Heart right ventricle (tissue), 16 donors: ENCODE results near the gene FBXW4. TPM values are rescaled to one million over a fixed set of nuclear protein-coding genes. Genes with fewer than 3 reads are reported as not detected.

ENCODE experiments used
- ATAC-seq, 8 donors: fragments of 200-7000 bp; cut with Tn5 transposase; one replicate each; pipeline ENCODE4 v1.9.1; 2020; ENCODE audit warnings: mild to moderate bottlenecking in 8 of 8, moderate library complexity in 8 of 8, moderate number of reproducible peaks in 1 of 8
- DNase-seq, 2 donors: peaks; one replicate each; pipeline ENCODE4 v3.0.0-alpha.2; 2020
- H3K27ac ChIP-seq, 10 donors: fragments of 200-600 bp; sonication (generic) in 2 of 10; one replicate each; pipeline versions ENCODE4 v1.5.0 to v1.8.0; 2020 to 2022; ENCODE audit warnings: mild to moderate bottlenecking in 3 of 10
- H3K27me3 ChIP-seq, 7 donors: fragments of 200-600 bp; one replicate each; pipeline ENCODE4 v1.8.0; 2021 to 2022; ENCODE audit warnings: mild to moderate bottlenecking in 2 of 7
- H3K36me3 ChIP-seq, 9 donors: fragments of 200-600 bp; sonication (generic) in 1 of 9; one replicate each; pipeline versions ENCODE4 v1.5.0 to v1.8.0; 2020 to 2022; ENCODE audit warnings: mild to moderate bottlenecking in 2 of 9
- H3K4me1 ChIP-seq, 9 donors: fragments of 200-600 bp; sonication (generic) in 1 of 9; one replicate each; pipeline versions ENCODE4 v1.5.0 to v1.8.0; 2020 to 2022; ENCODE audit warnings: mild to moderate bottlenecking in 4 of 9
- H3K4me3 ChIP-seq, 10 donors: fragments of 200-600 bp; sonication (generic) in 2 of 10; one replicate each; pipeline versions ENCODE4 v1.5.0 to v1.8.0; 2020 to 2022; ENCODE audit warnings: mild to moderate bottlenecking in 7 of 10, moderate library complexity in 2 of 10
- H3K9me3 ChIP-seq, 11 donors: fragments of 200-600 bp in 10 of 11; sonication (generic) in 2 of 11; one replicate each; pipeline versions ENCODE4 v1.5.0 to v1.8.0; 2013 to 2022; ENCODE audit warnings: mild to moderate bottlenecking in 2 of 11, control low read depth in 1 of 11, moderate library complexity in 1 of 11
- CTCF ChIP-seq, 9 donors: fragments of 200-600 bp; sonication (generic) in 2 of 9; IDR thresholded peaks; one replicate each; pipeline versions ENCODE4 v1.5.0 to v1.8.0; 2021 to 2022; ENCODE audit warnings: antibody characterized with exemption in 9 of 9, mild to moderate bottlenecking in 5 of 9, moderate library complexity in 1 of 9
- WGBS, 2 donors: extraction: QIAGEN DNeasy Blood & Tissue Kit; methylation state at CpG; one replicate each; pipeline ENCODE4 v1.1.7; 2013; ENCODE audit warnings: inconsistent platforms in 1 of 2; 5-methylcytosine and 5-hydroxymethylcytosine counted together
- intact Hi-C, 10 donors: fragments of 100-400 bp; cut with DNase I; formaldehyde crosslinking; loops; one replicate each; pipeline versions ENCODE4 v1.11.1 to v1.14.2; 2022
- polyA plus RNA-seq, 2 donors: library from polyadenylated mRNA; stranded (reverse); fragments of 200-250 nt; gene quantifications; one replicate each; pipeline ENCODE4 v1.2.3, GENCODE V29; 2013
- total RNA-seq, 10 donors: library from RNA; stranded (reverse); fragmentation: NEBNext Ultra II Directional in 3 of 10; extraction: Animal tissue kit (Norgen Biotek cat#: 25700) in 3 of 10; gene quantifications; one replicate each; pipeline versions ENCODE4 v1.2.1 to v1.2.4, GENCODE V29; 2021 to 2023
- donor health status: Arrhythmogenic right ventricular cardiomyopathy.
- donor health status: ischemic (EF 13 %, LVEDD 7.1; RV severe dilation, severe dysfunction).
- donor health status: healthy with polysubstance abuse.
- donor health status: DM: no; HTN: yes; CAD: no.
- donor health status: DM: no; HTN: no; CAD: no.
- donor health status: ischemic (EF 25% LVEDD 6.9; RV normal size, moderate dysfunction).
- donor health status: ischemic (EF 25% LVEDD 5.7; RV mildly dilated, moderate dysfunction).
- donor health status: healthy.
- donor health status: DM: yes; HTN: yes; CAD: no.
- donor health status: Ischemic cardiomyopathy.
- donor health status: ischemic (EF 35%, LVEDD 5.7; RV mildly dilated, moderate dysfunction).
- donor health status: nonischemic (EF 11% LVEDD 7.7; RV severe dilation, severe dysfunction).
- donor health status: DM: yes; HTN: yes; CAD: no.
- donor health status: PGD.
- donor health status: ischemic (EF 29% LVEDD 5.4; RV normal size, mild dysfunction).
- donor health status: nonischemic (EF 23%, LVEDD 6.1; RV moderate dilation, normal function).

The FBXW4 gene
- total and polyA plus RNA-seq, 12 donors, result 31.8 to 118 (median 92.1) TPM

GRCh38 chr10:101666083-101666482 is 28.9 kb downstream of the FBXW4 start:
- H3K27ac ChIP-seq, result no peak overlapping the region
- peaks cover 0 to 8% (median 0%) of the 10 kb centered on the region in 9 donors for H3K4me1 ChIP-seq
- peaks cover 0 to 100% (median 50%) of the 10 kb centered on the region in 9 donors for H3K36me3 ChIP-seq
- ATAC-seq (no peak), DNase-seq (no peak)
- no peak for TF ChIP-seq CTCF (IDR thresholded peaks at IDR 0.05)
- H3K4me3 ChIP-seq, result no peak overlapping the region
- H3K27me3 ChIP-seq, result no peaks in the 10 kb centered on the region
- 84 to 88% methylated on average over 9 of the region's 9 CpGs for WGBS, 2 donors
- H3K9me3 ChIP-seq, result no peaks in the 10 kb centered on the region
- intact Hi-C loops, result no loop called here

- no peak for ATAC-seq
- Histone ChIP-seq H3K27ac (no peak overlapping the region), H3K4me1 (peaks cover 0 to under 1% (median 0%) of the 10 kb centered on the region in 9 donors)
Measured at GRCh38 chr10:101663097-101663496, 31.9 kb downstream of the FBXW4 start.

GRCh38 chr10:101660256-101660655 is 34.7 kb downstream of the FBXW4 start:
- Histone ChIP-seq H3K36me3 (peaks cover 0 to 100% (median 25%) of the 10 kb centered on the region in 9 donors), H3K4me3 (no peak overlapping the region), H3K27ac (no peak overlapping the region), H3K9me3 (no peaks in the 10 kb centered on the region), H3K27me3 (no peaks in the 10 kb centered on the region), H3K4me1 (peaks cover 0 to 14% (median 0%) of the 10 kb centered on the region in 9 donors)
- intact Hi-C loops, result no loop called here
- ATAC-seq, result no peak
- DNase-seq, result no peak
- no peak for TF ChIP-seq CTCF (IDR thresholded peaks at IDR 0.05)
- 83 to 85% methylated on average over 4 of the region's 4 CpGs for WGBS, 2 donors

More at GRCh38 chr10:101663097-101663496, 31.9 kb downstream of the FBXW4 start:
- Histone ChIP-seq H3K27me3 (no peaks in the 10 kb centered on the region), H3K4me3 (no peak overlapping the region), H3K9me3 (no peaks in the 10 kb centered on the region), H3K36me3 (peaks cover 0 to 100% (median 41%) of the 10 kb centered on the region in 9 donors)
- DNase-seq, result no peak
- intact Hi-C loops, result no loop called here
- WGBS, 2 donors, result 85 to 88% methylated on average over 1 of the region's 1 CpG
- TF ChIP-seq CTCF (IDR thresholded peaks at IDR 0.05), result no peak

- DNase-seq (no peak), ATAC-seq (no peak)
- no peaks in the 10 kb centered on the region for H3K9me3 ChIP-seq
- TF ChIP-seq CTCF (IDR thresholded peaks at IDR 0.05), result no peak
- no peak overlapping the region for H3K27ac ChIP-seq
- H3K27me3 ChIP-seq, result no peaks in the 10 kb centered on the region
- WGBS, 2 donors, result 91 to 92% methylated on average over 5 of the region's 5 CpGs
- H3K4me1 ChIP-seq, result peaks cover 0 to 14% (median 0%) of the 10 kb centered on the region in 9 donors
- H3K4me3 ChIP-seq, result no peak overlapping the region
- peaks cover 0 to 100% (median 19%) of the 10 kb centered on the region in 9 donors for H3K36me3 ChIP-seq
- intact Hi-C loops, result no loop called here
Measured at GRCh38 chr10:101658975-101659374, 36.0 kb downstream of the FBXW4 start.
